ENCODE measurements around the gene LAMA2.

- no peak for TF ChIP-seq POLR2A (IDR thresholded peaks at IDR 0.05; ENCODE audit: low read length)
- TF ChIP-seq GATA1 (IDR thresholded peaks at IDR 0.05; ENCODE audit: low read depth, low read length): no peak
These were observed 250.8 kb downstream of the LAMA2 start for GRCh38 chr6:129133770-129134192.

All from erythroblast (primary cell).